HEK293T (cell line): ENCODE results near the gene TFR2.

Experiments
- BHLHE40 ChIP-seq: fragments of 450-650 bp; IDR thresholded peaks from 2 replicates; pipeline ENCODE4 v1.6.1; 2016; ENCODE audit warnings: mild to moderate bottlenecking, moderate library complexity, borderline replicate concordance
- ELF4 ChIP-seq: fragments of 450-650 bp; IDR thresholded peaks from 2 replicates; pipeline ENCODE4 v1.6.1; 2017; ENCODE audit warnings: antibody characterized with exemption
- FOXA1 ChIP-seq: fragments of 450-650 bp; IDR thresholded peaks from 2 replicates; pipeline ENCODE4 v1.6.1; 2016; ENCODE audit warnings: mild to moderate bottlenecking
- FOXM1 ChIP-seq: fragments of 450-650 bp; IDR thresholded peaks from 2 replicates; pipeline ENCODE4 v1.6.1; 2017; ENCODE audit warnings: mild to moderate bottlenecking, borderline replicate concordance
- HDGF ChIP-seq: fragments of 450-650 bp; IDR thresholded peaks from 2 replicates; pipeline ENCODE4 v1.6.1; 2017; ENCODE audit warnings: antibody characterized with exemption, borderline replicate concordance
- SP1 ChIP-seq: fragments of 450-650 bp; IDR thresholded peaks from 2 replicates; pipeline ENCODE4 v1.6.1; 2017
- SUZ12 ChIP-seq: fragments of 450-650 bp; IDR thresholded peaks from 2 replicates; pipeline ENCODE4 v1.6.1; 2016; ENCODE audit warnings: mild to moderate bottlenecking
- TARDBP ChIP-seq: fragments of 450-650 bp; IDR thresholded peaks from 2 replicates; pipeline ENCODE4 v1.6.1; 2016
- ZNF384 ChIP-seq: fragments of 450-650 bp; IDR thresholded peaks from 2 replicates; pipeline ENCODE4 v1.6.1; 2016
- TF ChIP-seq, protein P1 (sequence below): fragments of 450-650 bp; IDR thresholded peaks from 2 replicates; pipeline ENCODE4 v1.6.1; 2016

DNA sequence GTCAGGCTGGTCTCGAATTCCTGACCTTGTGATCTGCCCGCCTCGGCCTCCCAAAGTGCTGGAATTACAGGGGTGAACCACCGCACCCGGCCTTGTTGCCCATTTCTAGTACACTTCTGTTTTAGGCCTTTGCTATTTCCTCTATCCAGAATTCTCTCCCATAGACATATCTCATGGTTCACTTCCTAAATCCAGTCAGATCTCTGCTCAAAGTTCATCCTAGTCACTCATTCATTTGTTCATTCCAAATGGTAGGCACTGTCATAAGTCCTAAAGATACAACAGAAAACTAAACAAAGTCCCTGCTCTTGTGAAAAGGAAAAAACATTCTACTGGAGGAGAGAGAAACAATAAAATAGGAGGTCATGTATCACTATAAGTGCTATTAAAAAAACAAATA lies 31.4 kb downstream of the TFR2 start:
- TF ChIP-seq ZNF384 (no peak), ELF4 (no peak), TARDBP (no peak), BHLHE40 (no peak), FOXM1 (no peak), FOXA1 (no peak), HDGF (no peak), SUZ12 (no peak), SP1 (no peak)
- TF ChIP-seq, protein P1, sequence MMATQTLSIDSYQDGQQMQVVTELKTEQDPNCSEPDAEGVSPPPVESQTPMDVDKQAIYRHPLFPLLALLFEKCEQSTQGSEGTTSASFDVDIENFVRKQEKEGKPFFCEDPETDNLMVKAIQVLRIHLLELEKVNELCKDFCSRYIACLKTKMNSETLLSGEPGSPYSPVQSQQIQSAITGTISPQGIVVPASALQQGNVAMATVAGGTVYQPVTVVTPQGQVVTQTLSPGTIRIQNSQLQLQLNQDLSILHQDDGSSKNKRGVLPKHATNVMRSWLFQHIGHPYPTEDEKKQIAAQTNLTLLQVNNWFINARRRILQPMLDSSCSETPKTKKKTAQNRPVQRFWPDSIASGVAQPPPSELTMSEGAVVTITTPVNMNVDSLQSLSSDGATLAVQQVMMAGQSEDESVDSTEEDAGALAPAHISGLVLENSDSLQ: no peak
